A673 (cell line): ENCODE results near the gene FYCO1. TPM values are rescaled to one million over a fixed set of nuclear protein-coding genes. Genes with fewer than 3 reads are reported as not detected.

Experiments used
- BruUV-seq: library from RNA; stranded (reverse); fragments of 400-500 nt; replicated peaks from 2 replicates; lab custom pipeline; 2021; lab: Mats Ljungman, UMichigan
- CTCF ChIA-PET: fragments of 300-600 bp; sonication (Branson Sonifier 250); formaldehyde crosslinking; loops from one replicate; lab custom pipeline; 2022; ENCODE audit warnings: antibody characterized with exemption; lab: Charles Lee
- POLR2A ChIA-PET: fragments of 300-600 bp; sonication (Branson Sonifier 250); formaldehyde crosslinking; loops from one replicate; lab custom pipeline; 2022; ENCODE audit warnings: antibody characterized with exemption; ENCODE audit not compliant: low non-redundant PET; lab: Charles Lee
- DNase-seq: peaks from one replicate; pipeline ENCODE4 v3.0.0-alpha.2; 2015; ENCODE audit warnings: low spot score
- H3K27ac ChIP-seq: fragments of 200-600 bp; sonication (generic); 2 replicates; pipeline ENCODE4 v1.5.1; 2016; ENCODE audit warnings: mixed run types, low read depth, mild to moderate bottlenecking, mixed read lengths, antibody characterized with exemption, low read length; ENCODE audit not compliant: poor library complexity, severe bottlenecking
- H3K27me3 ChIP-seq: fragments of 200-600 bp; sonication (generic); replicated peaks from 2 replicates; pipeline ENCODE4 v1.6.1; 2017; ENCODE audit warnings: mixed run types, low read depth, mild to moderate bottlenecking, mixed read lengths, antibody characterized with exemption, low read length; ENCODE audit not compliant: insufficient read depth, poor library complexity
- H3K36me3 ChIP-seq: fragments of 200-600 bp; sonication (generic); 2 replicates; pipeline ENCODE4 v1.6.1; 2016; ENCODE audit warnings: mixed run types, mild to moderate bottlenecking, mixed read lengths, antibody characterized with exemption, low read length; ENCODE audit not compliant: insufficient read depth, poor library complexity, severe bottlenecking
- H3K4me1 ChIP-seq: fragments of 200-600 bp; sonication (generic); 2 replicates; pipeline ENCODE4 v1.6.1; 2017; ENCODE audit warnings: mixed run types, mild to moderate bottlenecking, mixed read lengths, antibody characterized with exemption, low read length; ENCODE audit not compliant: insufficient read depth, poor library complexity, severe bottlenecking
- H3K4me3 ChIP-seq: fragments of 200-600 bp; sonication (generic); 2 replicates; pipeline ENCODE4 v1.5.1; 2016; ENCODE audit warnings: low read depth, mixed run types, mild to moderate bottlenecking, mixed read lengths, low read length; ENCODE audit not compliant: poor library complexity, severe bottlenecking
- H3K9me3 ChIP-seq: fragments of 200-600 bp; sonication (generic); 2 replicates; pipeline ENCODE4 v1.6.1; 2016; ENCODE audit warnings: mixed run types, low read depth, mild to moderate bottlenecking, mixed read lengths, antibody characterized with exemption, low read length; ENCODE audit not compliant: poor library complexity, severe bottlenecking
- EZH2 ChIP-seq: fragments of 200-600 bp; sonication (generic); IDR thresholded peaks from 2 replicates; pipeline ENCODE4 v1.6.1; 2017; ENCODE audit warnings: borderline replicate concordance, low read depth, mild to moderate bottlenecking, mixed read lengths, antibody characterized with exemption, low read length; ENCODE audit not compliant: poor library complexity, severe bottlenecking
- intact Hi-C: fragments of 100-400 bp; cut with micrococcal nuclease; formaldehyde crosslinking; loops from one replicate; pipeline ENCODE4 v1.10.0; 2022; ENCODE audit not compliant: unreplicated experiment
- total RNA-seq: library from RNA; stranded (reverse); gene quantifications from 2 replicates; pipeline ENCODE4 v1.2.3, GENCODE V29; 2021
- TF ChIP-seq, protein P1 (sequence below): fragments of 300-800, 200-600 bp; sonication (generic); conservative IDR thresholded peaks from 2 replicates; pipeline ENCODE4 v1.5.1; 2017; ENCODE audit warnings: low read depth, mild to moderate bottlenecking, antibody characterized with exemption, low read length, moderate library complexity, mixed read lengths

The FYCO1 gene
- total RNA-seq, 1 experiment from 2014 or later, result 7.4 TPM

GRCh38 chr3:45906681-45907407, 88.8 kb downstream of the FYCO1 start:
- Histone ChIP-seq H3K4me3 (no peak overlapping the region), H3K27me3 (no peaks in the 10 kb centered on the region), H3K9me3 (no peaks in the 10 kb centered on the region), H3K4me1 (no peaks in the 10 kb centered on the region), H3K27ac (no peak overlapping the region), H3K36me3 (no peaks in the 10 kb centered on the region)
- intact Hi-C loops, result no loop called here
- CTCF ChIA-PET, result no interaction called here
- no TSS peak for BruUV-seq
- no peak for DNase-seq
- POLR2A ChIA-PET, result no interaction called here
- no peak for TF ChIP-seq EZH2
- TF ChIP-seq, protein P1, sequence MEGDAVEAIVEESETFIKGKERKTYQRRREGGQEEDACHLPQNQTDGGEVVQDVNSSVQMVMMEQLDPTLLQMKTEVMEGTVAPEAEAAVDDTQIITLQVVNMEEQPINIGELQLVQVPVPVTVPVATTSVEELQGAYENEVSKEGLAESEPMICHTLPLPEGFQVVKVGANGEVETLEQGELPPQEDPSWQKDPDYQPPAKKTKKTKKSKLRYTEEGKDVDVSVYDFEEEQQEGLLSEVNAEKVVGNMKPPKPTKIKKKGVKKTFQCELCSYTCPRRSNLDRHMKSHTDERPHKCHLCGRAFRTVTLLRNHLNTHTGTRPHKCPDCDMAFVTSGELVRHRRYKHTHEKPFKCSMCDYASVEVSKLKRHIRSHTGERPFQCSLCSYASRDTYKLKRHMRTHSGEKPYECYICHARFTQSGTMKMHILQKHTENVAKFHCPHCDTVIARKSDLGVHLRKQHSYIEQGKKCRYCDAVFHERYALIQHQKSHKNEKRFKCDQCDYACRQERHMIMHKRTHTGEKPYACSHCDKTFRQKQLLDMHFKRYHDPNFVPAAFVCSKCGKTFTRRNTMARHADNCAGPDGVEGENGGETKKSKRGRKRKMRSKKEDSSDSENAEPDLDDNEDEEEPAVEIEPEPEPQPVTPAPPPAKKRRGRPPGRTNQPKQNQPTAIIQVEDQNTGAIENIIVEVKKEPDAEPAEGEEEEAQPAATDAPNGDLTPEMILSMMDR, result no peak

DNA sequence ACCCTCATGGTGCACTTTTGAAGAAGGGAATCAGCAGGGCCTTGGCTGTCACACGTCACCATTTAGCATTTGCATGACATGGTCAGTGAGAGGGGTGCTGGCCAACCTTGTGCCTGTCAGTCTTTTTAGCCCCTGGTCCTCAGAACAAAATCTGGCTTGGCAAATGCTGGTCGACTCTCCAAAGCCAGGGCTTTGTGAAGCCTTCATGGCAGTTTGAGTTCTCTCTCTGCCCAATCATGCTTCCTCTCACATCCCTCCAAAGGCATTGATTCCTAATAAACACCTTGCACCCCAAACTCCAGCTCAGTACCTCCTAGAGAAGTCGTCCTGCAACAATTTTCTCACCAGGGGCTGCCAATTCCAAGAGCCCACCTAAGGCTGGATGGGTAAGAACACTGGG, 89.9 kb downstream of the FYCO1 start:
- no peak for DNase-seq
- Histone ChIP-seq H3K36me3 (no peaks in the 10 kb centered on the region), H3K27me3 (no peaks in the 10 kb centered on the region), H3K4me3 (no peak overlapping the region), H3K9me3 (no peaks in the 10 kb centered on the region), H3K27ac (no peak overlapping the region), H3K4me1 (no peaks in the 10 kb centered on the region)
- BruUV-seq, result no TSS peak
- ChIA-PET CTCF (no interaction called here), POLR2A (no interaction called here)
- intact Hi-C loops, result no loop called here
- no peak for TF ChIP-seq EZH2
- TF ChIP-seq, protein P1, result no peak

DNA sequence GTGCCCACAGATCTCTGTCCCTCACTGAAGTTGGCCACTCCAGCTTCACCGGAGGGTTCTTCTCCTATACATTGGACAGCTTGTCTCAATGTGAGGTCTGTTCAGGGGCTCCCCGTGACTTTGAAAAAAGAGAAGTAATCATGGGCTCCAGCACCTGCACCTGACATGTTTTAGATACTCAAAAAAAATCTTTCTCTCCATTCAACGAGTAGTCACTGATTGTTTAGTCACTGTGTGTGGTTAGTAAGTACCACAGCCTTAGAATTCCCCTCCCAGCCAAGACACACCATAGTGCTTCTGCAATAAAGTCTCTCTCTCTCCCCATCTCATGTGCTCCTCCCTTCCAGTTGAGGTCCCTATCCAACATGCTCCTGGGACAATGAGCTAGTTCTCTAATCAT, 90.7 kb downstream of the FYCO1 start:
- ChIA-PET POLR2A (no interaction called here), CTCF (no interaction called here)
- intact Hi-C loops, result no loop called here
- TF ChIP-seq, protein P1, result no peak
- TF ChIP-seq EZH2, result no peak
- no peak overlapping the region for H3K4me3 ChIP-seq
- H3K9me3 ChIP-seq, result no peaks in the 10 kb centered on the region
- no peaks in the 10 kb centered on the region for H3K36me3 ChIP-seq
- H3K27me3 ChIP-seq, result no peaks in the 10 kb centered on the region
- BruUV-seq, result no TSS peak
- H3K27ac ChIP-seq, result no peak overlapping the region
- no peak for DNase-seq
- no peaks in the 10 kb centered on the region for H3K4me1 ChIP-seq
